Measurements from ENCODE around the gene VAPB.

- TF ChIP-seq CTCF (IDR thresholded peaks at IDR 0.05) (no peak), POLR2A (IDR thresholded peaks at IDR 0.05) (no peak)
Observed at GRCh38 chr20:58495623-58496428, 106.8 kb downstream of the VAPB start.

Data from Peyer's patch (tissue), 4 donors.